ENCODE measurements around the gene SPATA20.

GRCh38 chr17:50587571-50587970 is 40.6 kb downstream of the SPATA20 start:
- TF ChIP-seq CTCF (conservative IDR thresholded peaks at IDR 0.05) (no peak), ZFX (IDR thresholded peaks at IDR 0.05) (no peak)
